NK-92 treated with Interleukin-12 subunit alpha and Interleukin-12 subunit beta, amount 100 ng/mL, for 24 hours (cell line): ENCODE data around the gene PHLDA2.

Experiments used
- DNase-seq: peaks from one replicate; lab custom pipeline; 2025; lab: John Stamatoyannopoulos, UW

The PHLDA2 gene

GRCh38 chr11:2881981-2882375 is 47.2 kb downstream of the PHLDA2 start:
- DNase-seq, result no peak

GRCh38 chr11:2881076-2881980 is 47.9 kb downstream of the PHLDA2 start:
- no peak for DNase-seq

GRCh38 chr11:2880646-2881045 is 48.6 kb downstream of the PHLDA2 start:
- no peak for DNase-seq

- no peak for DNase-seq
Measured at GRCh38 chr11:2878782-2879181, 50.4 kb downstream of the PHLDA2 start.
